Mesenchymal stem cell (in vitro differentiated cells and primary cell): ENCODE measurements around the gene MGA.

ENCODE experiments used
- DNase-seq: peaks from one replicate; pipeline ENCODE4 v3.0.0-alpha.2; 2013
- H2AFZ ChIP-seq: one replicate; pipeline ENCODE4 v1.6.1; 2013; ENCODE audit warnings: low read depth, mild to moderate bottlenecking, control low read depth, inconsistent platforms, low read length, moderate library complexity
- H2AK5ac ChIP-seq: 2 replicates; pipeline ENCODE4 v1.6.1; 2013; ENCODE audit warnings: low read length, moderate library complexity, mild to moderate bottlenecking, inconsistent platforms; ENCODE audit not compliant: severe bottlenecking
- H2BK120ac ChIP-seq: one replicate; pipeline ENCODE4 v1.6.1; 2013; ENCODE audit warnings: low read depth, mild to moderate bottlenecking, inconsistent platforms, low read length, moderate library complexity
- H2BK12ac ChIP-seq, 2 experiments: one replicate each; pipeline ENCODE4 v1.6.1; 2013; ENCODE audit warnings: inconsistent platforms in 2 of 2, low read length in 2 of 2, mild to moderate bottlenecking in 2 of 2, moderate library complexity in 2 of 2, control low read depth in 1 of 2
- H2BK15ac ChIP-seq: one replicate; pipeline ENCODE4 v1.6.1; 2013; ENCODE audit warnings: mild to moderate bottlenecking, low read depth, inconsistent platforms; ENCODE audit not compliant: poor library complexity, severe bottlenecking
- H2BK5ac ChIP-seq: 2 replicates; pipeline ENCODE4 v1.6.1; 2013; ENCODE audit warnings: low read depth, mild to moderate bottlenecking, low read length, control low read depth, inconsistent platforms; ENCODE audit not compliant: poor library complexity, severe bottlenecking
- H3K14ac ChIP-seq, 2 experiments: one replicate each; pipeline ENCODE4 v1.6.1; 2013; ENCODE audit warnings: inconsistent platforms in 2 of 2, low read length in 2 of 2, control low read depth in 1 of 2, mild to moderate bottlenecking in 1 of 2, moderate library complexity in 1 of 2
- H3K18ac ChIP-seq, 2 experiments: one replicate each; pipeline ENCODE4 v1.6.1; 2013; ENCODE audit warnings: inconsistent platforms in 2 of 2, low read length in 2 of 2, control low read depth in 1 of 2, low read depth in 1 of 2, mild to moderate bottlenecking in 1 of 2
- H3K23ac ChIP-seq, 2 experiments: one replicate each; pipeline ENCODE4 v1.6.1; 2013; ENCODE audit warnings: inconsistent platforms in 2 of 2, low read length in 2 of 2, mild to moderate bottlenecking in 2 of 2, moderate library complexity in 2 of 2, control low read depth in 1 of 2
- H3K27ac ChIP-seq: 2 replicates; pipeline ENCODE4 v1.5.1; 2013; ENCODE audit warnings: mild to moderate bottlenecking, moderate library complexity, low read length, control low read depth, inconsistent platforms; ENCODE audit not compliant: poor library complexity, severe bottlenecking
- H3K27me3 ChIP-seq, 2 experiments: 2 replicates each; pipeline versions ENCODE4 v1.6.1 to v1.7.0; 2013; ENCODE audit warnings: low read length in 2 of 2, mild to moderate bottlenecking in 2 of 2, moderate library complexity in 2 of 2, control low read depth in 1 of 2, inconsistent platforms in 1 of 2; ENCODE audit not compliant: control insufficient read depth in 1 of 2, insufficient read depth in 1 of 2
- H3K36me3 ChIP-seq, 2 experiments: 2 replicates each; pipeline versions ENCODE4 v1.6.1 to v1.7.0; 2013; ENCODE audit warnings: low read length in 2 of 2, control low read depth in 1 of 2, inconsistent platforms in 1 of 2, low read depth in 1 of 2, mild to moderate bottlenecking in 1 of 2; ENCODE audit not compliant: insufficient read depth in 2 of 2, control insufficient read depth in 1 of 2
- H3K4ac ChIP-seq, 2 experiments: one replicate each; pipeline ENCODE4 v1.6.1; 2013; ENCODE audit warnings: inconsistent platforms in 2 of 2, low read length in 2 of 2, mild to moderate bottlenecking in 2 of 2, moderate library complexity in 2 of 2, control low read depth in 1 of 2, low read depth in 1 of 2
- H3K4me1 ChIP-seq: 2 replicates; pipeline ENCODE4 v1.6.1; 2013; ENCODE audit warnings: low read depth, low read length, control low read depth; ENCODE audit not compliant: control insufficient read depth, insufficient read depth
- H3K4me2 ChIP-seq: 2 replicates; pipeline ENCODE4 v1.6.1; 2013; ENCODE audit warnings: low read length, mild to moderate bottlenecking, inconsistent platforms; ENCODE audit not compliant: poor library complexity, severe bottlenecking
- H3K4me3 ChIP-seq, 2 experiments: 2 replicates each; pipeline versions ENCODE4 v1.5.1 to v1.7.0; 2013; ENCODE audit warnings: low read length in 2 of 2, mild to moderate bottlenecking in 2 of 2, control low read depth in 1 of 2, low read depth in 1 of 2; ENCODE audit not compliant: insufficient read depth in 1 of 2
- H3K79me1 ChIP-seq: replicated peaks from 2 replicates; pipeline ENCODE4 v1.6.1; 2013; ENCODE audit warnings: mild to moderate bottlenecking, control low read depth, low read length, inconsistent platforms; ENCODE audit not compliant: poor library complexity, severe bottlenecking
- H3K9ac ChIP-seq: 2 replicates; pipeline ENCODE4 v1.7.0; 2013; ENCODE audit warnings: mild to moderate bottlenecking, low read length, moderate library complexity
- H3K9me3 ChIP-seq: 2 replicates; pipeline ENCODE4 v1.7.0; 2013; ENCODE audit warnings: mild to moderate bottlenecking, low read length; ENCODE audit not compliant: control insufficient read depth
- H4K8ac ChIP-seq: one replicate; pipeline ENCODE4 v1.6.1; 2013; ENCODE audit warnings: inconsistent platforms, mild to moderate bottlenecking, low read length, moderate library complexity
- H4K91ac ChIP-seq: one replicate; pipeline ENCODE4 v1.6.1; 2013; ENCODE audit warnings: mild to moderate bottlenecking, low read length, inconsistent platforms
- WGBS: methylation state at CpG from one replicate; pipeline ENCODE4 v1.1.7; 2013; ENCODE audit warnings: mixed read lengths; 5-methylcytosine and 5-hydroxymethylcytosine counted together

Gene MGA

GRCh38 chr15:41630616-41631217, 29.5 kb upstream of the MGA start:
- Histone ChIP-seq H3K23ac (no peak overlapping the region), H3K4me2 (no peak overlapping the region), H2AFZ (no peak overlapping the region), H2BK15ac (no peak overlapping the region), H3K36me3 (no peaks in the 10 kb centered on the region), H3K9me3 (no peaks in the 10 kb centered on the region), H3K14ac (no peak overlapping the region), H4K91ac (no peak overlapping the region), H3K4me1 (no peaks in the 10 kb centered on the region), H3K4ac (no peak overlapping the region), H2BK5ac (no peak overlapping the region), H2BK12ac (no peak overlapping the region), H3K27ac (no peak overlapping the region), H3K9ac (no peak overlapping the region), H3K4me3 (no peak overlapping the region), H3K27me3 (no peaks in the 10 kb centered on the region), H2AK5ac (no peak overlapping the region), H3K79me1 (peaks cover 15% of the 10 kb centered on the region), H4K8ac (no peak overlapping the region), H2BK120ac (no peak overlapping the region), H3K18ac (no peak overlapping the region)
- WGBS, result 80% methylated on average over 1 of the region's 3 CpGs
- DNase-seq, result no peak

GRCh38 chr15:41631880-41632470, 28.2 kb upstream of the MGA start:
- no peak overlapping the region for H3K9ac ChIP-seq
- H3K4me2 ChIP-seq, result no peak overlapping the region
- no peaks in the 10 kb centered on the region for H3K4me1 ChIP-seq
- H2AK5ac ChIP-seq, result no peak overlapping the region
- no peak overlapping the region for H4K8ac ChIP-seq
- no peak overlapping the region for H2BK12ac ChIP-seq
- H2BK120ac ChIP-seq, result no peak overlapping the region
- no peak overlapping the region for H3K14ac ChIP-seq
- H3K9me3 ChIP-seq, result no peaks in the 10 kb centered on the region
- DNase-seq, result no peak
- no peaks in the 10 kb centered on the region for H3K27me3 ChIP-seq
- H3K36me3 ChIP-seq, result no peaks in the 10 kb centered on the region
- H4K91ac ChIP-seq, result no peak overlapping the region
- H3K79me1 ChIP-seq, result peaks cover 16% of the 10 kb centered on the region
- H3K27ac ChIP-seq, result no peak overlapping the region
- H3K18ac ChIP-seq, result no peak overlapping the region
- H2BK15ac ChIP-seq, result no peak overlapping the region
- H2AFZ ChIP-seq, result no peak overlapping the region
- 94% methylated on average over 1 of the region's 3 CpGs for whole genome bisulfite sequencing
- no peak overlapping the region for H2BK5ac ChIP-seq
- no peak overlapping the region for H3K4me3 ChIP-seq
- no peak overlapping the region for H3K23ac ChIP-seq
- H3K4ac ChIP-seq, result no peak overlapping the region

GRCh38 chr15:41633609-41634008, 26.6 kb upstream of the MGA start:
- Histone ChIP-seq H3K79me1 (peaks cover 14% of the 10 kb centered on the region), H2AFZ (no peak overlapping the region), H4K8ac (no peak overlapping the region), H3K27ac (no peak overlapping the region), H3K4me1 (no peaks in the 10 kb centered on the region), H3K9ac (no peak overlapping the region), H3K4ac (no peak overlapping the region), H4K91ac (no peak overlapping the region), H3K4me3 (no peak overlapping the region), H3K18ac (no peak overlapping the region), H2BK120ac (no peak overlapping the region), H2BK12ac (no peak overlapping the region), H3K9me3 (no peaks in the 10 kb centered on the region), H3K27me3 (no peaks in the 10 kb centered on the region), H2AK5ac (no peak overlapping the region), H2BK5ac (no peak overlapping the region), H3K14ac (no peak overlapping the region), H3K36me3 (no peaks in the 10 kb centered on the region), H3K23ac (no peak overlapping the region), H3K4me2 (no peak overlapping the region), H2BK15ac (no peak overlapping the region)
- WGBS, result 74% methylated on average over 3 of the region's 4 CpGs
- DNase-seq, result no peak

GRCh38 chr15:41634072-41634626, 26.1 kb upstream of the MGA start:
- no peak overlapping the region for H3K27ac ChIP-seq
- H3K23ac ChIP-seq, result no peak overlapping the region
- no peak overlapping the region for H3K4ac ChIP-seq
- H4K91ac ChIP-seq, result no peak overlapping the region
- no peak overlapping the region for H2AFZ ChIP-seq
- no peak overlapping the region for H2BK12ac ChIP-seq
- H2BK5ac ChIP-seq, result no peak overlapping the region
- no peaks in the 10 kb centered on the region for H3K4me1 ChIP-seq
- no peak overlapping the region for H3K14ac ChIP-seq
- no peak overlapping the region for H3K9ac ChIP-seq
- 100% methylated on average over 1 of the region's 1 CpG for WGBS
- no peaks in the 10 kb centered on the region for H3K27me3 ChIP-seq
- H4K8ac ChIP-seq, result no peak overlapping the region
- no peak overlapping the region for H3K4me2 ChIP-seq
- H3K4me3 ChIP-seq, result no peak overlapping the region
- peaks cover 14% of the 10 kb centered on the region for H3K79me1 ChIP-seq
- H3K18ac ChIP-seq, result no peak overlapping the region
- H2AK5ac ChIP-seq, result no peak overlapping the region
- no peaks in the 10 kb centered on the region for H3K36me3 ChIP-seq
- H2BK15ac ChIP-seq, result no peak overlapping the region
- DNase-seq, result no peak
- H2BK120ac ChIP-seq, result no peak overlapping the region
- no peaks in the 10 kb centered on the region for H3K9me3 ChIP-seq
